PC-9 (cell line): ENCODE measurements around the gene PNKD.

Experiments used
- CTCF ChIP-seq: fragments of 200-600 bp; sonication (generic); conservative IDR thresholded peaks from 2 replicates; pipeline ENCODE4 v1.6.1; 2017; ENCODE audit warnings: mixed run types, antibody characterized with exemption, mild to moderate bottlenecking, moderate library complexity
- EZH2 ChIP-seq: fragments of 200-600 bp; sonication (generic); IDR thresholded peaks from 2 replicates; pipeline ENCODE4 v1.8.0; 2017; ENCODE audit warnings: antibody characterized with exemption, low read depth

DNA sequence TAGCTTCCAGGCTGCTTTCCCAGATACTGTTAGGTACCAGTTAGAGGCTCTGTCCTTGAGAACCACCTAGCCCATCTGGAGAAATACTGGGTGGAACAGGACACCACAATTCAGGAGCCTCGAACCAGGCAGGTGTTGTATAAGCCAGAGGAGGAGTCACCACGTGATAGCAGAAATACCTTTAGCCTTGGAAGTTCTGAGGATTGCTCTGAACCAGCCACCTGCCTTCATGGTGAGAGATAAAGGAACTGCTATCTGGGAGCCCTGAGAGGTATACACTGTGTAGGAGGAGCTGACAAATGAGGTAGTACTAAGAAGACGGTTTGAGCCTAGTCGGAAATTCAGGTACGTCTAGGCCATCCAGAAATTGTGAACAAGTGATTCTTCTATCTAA is 17.1 kb upstream of the PNKD start:
- no peak for TF ChIP-seq CTCF
- no peak for TF ChIP-seq EZH2
